ENCODE measurements around the gene RALGPS1.
A peak's percentile ranks its signal among the peaks of the same experiment; 100 is the strongest.

RALGPS1 gene, protein sequence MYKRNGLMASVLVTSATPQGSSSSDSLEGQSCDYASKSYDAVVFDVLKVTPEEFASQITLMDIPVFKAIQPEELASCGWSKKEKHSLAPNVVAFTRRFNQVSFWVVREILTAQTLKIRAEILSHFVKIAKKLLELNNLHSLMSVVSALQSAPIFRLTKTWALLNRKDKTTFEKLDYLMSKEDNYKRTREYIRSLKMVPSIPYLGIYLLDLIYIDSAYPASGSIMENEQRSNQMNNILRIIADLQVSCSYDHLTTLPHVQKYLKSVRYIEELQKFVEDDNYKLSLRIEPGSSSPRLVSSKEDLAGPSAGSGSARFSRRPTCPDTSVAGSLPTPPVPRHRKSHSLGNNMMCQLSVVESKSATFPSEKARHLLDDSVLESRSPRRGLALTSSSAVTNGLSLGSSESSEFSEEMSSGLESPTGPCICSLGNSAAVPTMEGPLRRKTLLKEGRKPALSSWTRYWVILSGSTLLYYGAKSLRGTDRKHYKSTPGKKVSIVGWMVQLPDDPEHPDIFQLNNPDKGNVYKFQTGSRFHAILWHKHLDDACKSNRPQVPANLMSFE

DNA sequence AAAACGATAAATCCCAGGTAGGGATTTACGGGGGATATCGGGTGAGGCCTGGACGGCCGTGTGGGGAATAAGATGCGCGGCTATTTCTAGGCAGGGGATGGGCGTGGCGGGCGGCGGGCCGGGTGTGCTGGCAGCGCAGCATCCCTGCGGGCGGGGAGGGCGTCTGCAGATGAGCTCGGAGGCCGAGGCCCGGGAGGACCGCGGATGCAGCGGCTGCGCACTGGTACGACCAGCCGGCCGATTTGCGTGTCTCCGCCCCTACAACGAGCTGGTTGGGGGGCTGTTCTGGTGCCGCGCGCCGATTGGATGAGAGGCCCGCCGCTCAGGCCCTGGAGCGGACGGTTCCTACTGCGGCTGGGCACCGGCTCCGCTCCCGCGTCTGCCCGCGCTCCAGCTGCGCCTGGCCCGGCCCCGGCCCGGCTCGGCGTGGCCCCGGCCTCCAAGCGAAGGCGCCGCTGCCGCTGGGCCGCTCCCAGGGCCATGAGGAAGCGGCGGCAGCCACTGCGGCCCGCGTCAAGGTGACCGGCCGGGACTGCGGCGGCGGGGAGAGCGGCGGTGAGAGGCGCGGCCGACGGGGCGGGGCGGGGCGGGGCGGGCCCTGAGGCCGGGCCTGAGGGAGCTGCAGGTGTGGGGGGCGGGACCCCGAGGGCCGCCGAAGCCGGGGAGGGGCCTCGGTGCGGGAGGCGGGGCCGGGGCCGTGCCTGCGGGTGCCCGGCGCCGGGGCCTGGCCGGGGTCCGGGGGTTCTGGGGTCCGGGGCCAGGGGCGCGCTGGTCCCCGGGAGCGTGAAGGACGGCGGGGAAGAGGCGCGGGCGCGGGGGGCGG is at the start of gene RALGPS1:
RALGPS1 (plus strand) TSS at position 325 of the 823 bp plus-strand sequence. CDS start 47,508 bp downstream, outside the sequence.
- peak; percentile 73 to 80 for DNase-seq (ENCODE audit: low read depth in 2 of 2)

DNA sequence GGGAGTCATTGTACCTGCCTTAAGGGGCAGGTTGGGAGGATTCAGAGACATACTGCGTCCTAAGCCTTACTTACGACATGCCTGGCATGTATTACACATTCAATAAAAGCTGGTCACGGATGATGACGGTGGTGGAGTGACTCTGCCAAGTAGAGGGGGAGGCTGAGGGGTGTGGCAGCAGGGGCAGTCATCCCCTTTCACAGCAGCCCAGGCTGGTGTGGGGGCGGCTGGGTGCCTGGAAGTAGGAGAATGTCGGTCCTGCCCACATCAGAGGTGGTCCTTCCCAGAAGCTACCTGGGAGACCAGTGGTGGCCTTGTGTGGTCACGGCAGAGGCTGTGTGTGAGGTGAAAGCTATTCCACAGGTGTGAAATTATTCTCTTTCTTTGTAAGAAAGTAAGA is 45.2 kb upstream of the RALGPS1 start:
- no peak for DNase-seq (ENCODE audit: low read depth in 2 of 2)

DNA sequence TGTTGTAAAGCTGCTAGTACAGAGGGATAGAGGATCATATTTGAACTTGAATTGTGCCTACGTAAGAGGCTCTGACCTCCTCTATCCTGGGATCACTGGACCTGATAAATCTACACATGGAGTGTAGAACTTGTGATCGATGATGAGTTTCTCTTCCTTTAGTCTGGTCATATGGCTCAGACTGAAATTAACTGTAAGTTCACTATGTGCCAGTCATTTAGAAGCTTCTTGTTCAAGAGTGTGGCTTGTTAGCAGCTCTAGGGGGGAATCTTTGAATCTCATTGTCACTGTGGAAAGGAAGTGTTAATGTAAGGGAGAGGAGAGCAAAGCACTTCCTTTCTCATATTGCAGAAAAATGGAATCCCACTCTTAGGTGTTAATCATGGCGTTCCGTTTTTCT is 42.1 kb upstream of the RALGPS1 start:
- no peak for DNase-seq (ENCODE audit: low read depth in 2 of 2)

DNA sequence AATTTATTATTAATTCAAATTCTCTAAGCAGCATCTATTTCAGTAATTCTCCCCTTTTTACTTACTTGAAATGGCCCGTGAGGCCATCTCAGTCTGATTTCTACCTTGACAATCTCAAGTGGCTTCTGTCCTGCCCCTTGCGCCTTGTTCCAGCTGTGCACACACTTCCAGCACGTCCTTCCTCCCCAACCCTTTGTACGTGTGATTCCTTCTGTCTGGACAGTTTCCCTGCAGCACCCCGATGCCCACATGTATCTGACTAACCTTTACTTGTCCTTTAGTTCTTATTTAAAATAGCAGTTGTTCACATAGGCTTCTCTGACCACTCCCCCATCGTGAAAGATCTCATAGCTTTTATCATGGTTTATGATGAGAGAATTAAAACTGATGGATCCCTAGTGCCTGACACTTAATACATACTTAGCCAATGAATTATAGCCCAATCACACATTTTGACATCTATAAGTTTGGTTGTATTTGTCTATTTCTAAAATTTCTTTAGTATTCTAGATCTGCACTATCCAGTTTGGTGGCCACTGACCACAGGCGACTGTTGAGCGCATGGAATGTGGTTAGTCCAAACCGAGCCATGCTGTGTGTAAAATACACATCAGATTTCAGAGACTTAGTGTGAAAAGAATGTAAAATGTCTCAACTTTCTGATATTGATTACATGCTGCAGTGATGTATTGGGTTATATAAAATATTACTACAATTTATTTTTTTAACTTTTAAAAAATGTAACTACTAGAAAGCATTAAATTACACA is 39.9 kb upstream of the RALGPS1 start:
- no peak for DNase-seq (ENCODE audit: low read depth in 2 of 2)

DNA sequence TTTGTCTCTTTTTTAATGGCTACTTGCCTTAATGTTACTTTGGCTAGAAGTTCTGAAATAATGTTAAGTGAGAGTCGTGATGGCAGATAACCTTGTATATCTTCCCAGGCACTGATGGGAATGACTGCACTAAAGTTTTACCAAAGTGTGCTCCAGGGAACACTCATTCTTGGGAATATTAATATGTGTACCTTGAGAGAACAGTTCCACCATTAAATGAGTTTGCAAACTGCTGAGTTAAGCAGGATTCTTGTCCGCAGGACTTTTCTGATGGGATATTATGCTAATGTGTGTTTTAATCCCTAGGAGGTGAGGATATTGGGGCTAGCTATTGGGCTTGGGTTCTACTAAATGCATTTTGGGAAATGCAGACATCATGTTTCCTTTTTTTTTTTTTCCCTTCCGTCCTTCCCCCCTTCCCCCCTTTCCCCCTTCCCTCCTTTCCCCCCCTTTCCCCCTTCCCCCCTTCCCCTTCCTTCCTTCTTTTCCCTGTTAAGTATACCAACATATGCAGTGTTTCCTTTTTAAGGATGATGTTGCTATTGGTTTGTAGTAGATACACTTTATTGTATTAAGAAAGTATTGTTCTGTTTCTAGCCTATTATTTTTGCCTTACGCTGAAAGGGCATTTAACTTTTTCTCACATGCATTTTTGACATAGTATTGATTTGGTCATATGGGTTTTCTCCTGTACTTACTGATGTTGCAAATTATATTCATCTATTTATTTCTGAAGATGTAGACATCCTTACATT is 38.6 kb upstream of the RALGPS1 start:
- DNase-seq (ENCODE audit: low read depth in 2 of 2), result no peak

DNA sequence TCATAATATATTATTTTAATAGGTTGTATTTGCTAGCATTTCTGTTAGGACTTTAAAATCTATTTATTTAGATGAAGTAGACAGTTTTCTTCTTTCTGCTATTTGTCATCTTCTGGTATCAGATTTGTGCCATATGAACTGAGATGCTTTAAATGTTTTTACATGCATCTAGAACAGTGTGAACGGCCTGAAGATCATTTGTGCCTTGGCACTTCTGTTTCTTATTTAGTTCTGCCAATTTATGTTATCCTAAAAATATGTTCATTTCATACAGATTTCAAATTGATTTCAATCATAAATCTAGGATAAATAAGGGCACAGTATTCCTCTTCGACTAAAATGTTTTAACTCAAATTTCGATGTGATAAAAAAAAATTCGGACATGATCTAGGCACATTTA is 38.1 kb upstream of the RALGPS1 start:
- DNase-seq (ENCODE audit: low read depth in 2 of 2), result no peak

DNA sequence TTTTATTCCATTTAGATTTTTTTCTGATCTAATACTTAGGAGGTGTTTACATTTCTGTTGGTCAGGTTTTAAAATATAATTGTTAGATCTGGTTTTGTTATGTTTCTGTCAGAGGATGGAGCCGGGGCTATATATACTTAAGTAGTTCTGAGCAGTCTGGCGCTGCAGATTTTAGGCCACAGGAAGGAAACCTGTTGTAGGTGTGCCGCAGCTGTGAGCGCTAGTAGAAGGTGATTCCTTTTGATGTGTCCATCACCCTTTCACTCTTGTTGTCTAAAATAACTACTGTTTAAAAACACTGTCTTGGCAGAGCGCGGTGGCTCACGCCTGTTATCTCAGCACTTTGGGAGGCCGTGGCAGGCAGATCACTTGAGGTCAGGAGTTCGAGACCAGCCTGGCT is 37.2 kb upstream of the RALGPS1 start:
- DNase-seq (ENCODE audit: low read depth in 2 of 2), result no peak

DNA sequence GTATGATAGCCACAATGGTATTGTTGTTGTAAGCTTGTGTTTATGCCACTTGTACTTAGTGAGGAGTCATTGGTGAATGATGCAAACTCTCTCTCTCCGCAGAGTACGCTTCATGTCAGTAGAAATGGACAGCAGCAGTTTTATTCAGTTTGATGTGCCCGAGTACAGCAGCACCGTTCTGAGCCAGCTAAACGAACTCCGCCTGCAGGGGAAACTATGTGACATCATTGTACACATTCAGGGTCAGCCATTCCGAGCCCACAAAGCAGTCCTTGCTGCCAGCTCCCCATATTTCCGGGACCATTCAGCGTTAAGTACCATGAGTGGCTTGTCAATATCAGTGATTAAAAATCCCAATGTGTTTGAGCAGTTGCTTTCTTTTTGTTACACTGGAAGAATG is 35.3 kb upstream of the RALGPS1 start:
- DNase-seq (ENCODE audit: low read depth in 2 of 2), result no peak

DNA sequence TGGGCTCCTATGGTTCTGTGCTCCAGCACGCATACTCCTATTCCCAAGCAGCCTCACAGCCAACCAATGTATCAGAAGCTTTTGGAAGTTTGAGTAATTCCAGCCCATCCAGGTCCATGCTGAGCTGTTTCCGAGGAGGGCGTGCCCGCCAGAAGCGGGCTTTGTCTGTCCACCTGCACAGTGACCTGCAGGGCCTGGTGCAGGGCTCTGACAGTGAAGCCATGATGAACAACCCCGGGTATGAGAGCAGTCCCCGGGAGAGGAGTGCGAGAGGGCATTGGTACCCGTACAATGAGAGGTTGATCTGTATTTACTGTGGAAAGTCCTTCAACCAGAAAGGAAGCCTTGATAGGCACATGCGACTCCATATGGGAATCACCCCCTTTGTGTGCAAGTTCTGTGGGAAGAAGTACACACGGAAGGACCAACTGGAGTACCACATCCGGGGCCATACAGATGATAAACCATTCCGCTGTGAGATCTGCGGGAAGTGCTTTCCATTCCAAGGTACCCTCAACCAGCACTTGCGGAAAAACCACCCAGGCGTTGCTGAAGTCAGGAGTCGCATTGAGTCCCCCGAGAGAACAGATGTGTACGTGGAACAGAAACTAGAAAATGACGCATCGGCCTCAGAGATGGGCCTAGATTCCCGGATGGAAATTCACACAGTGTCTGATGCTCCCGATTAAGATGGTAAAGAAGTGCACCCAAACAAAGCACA is 34.2 kb upstream of the RALGPS1 start:
- no peak for DNase-seq (ENCODE audit: low read depth in 2 of 2)

DNA sequence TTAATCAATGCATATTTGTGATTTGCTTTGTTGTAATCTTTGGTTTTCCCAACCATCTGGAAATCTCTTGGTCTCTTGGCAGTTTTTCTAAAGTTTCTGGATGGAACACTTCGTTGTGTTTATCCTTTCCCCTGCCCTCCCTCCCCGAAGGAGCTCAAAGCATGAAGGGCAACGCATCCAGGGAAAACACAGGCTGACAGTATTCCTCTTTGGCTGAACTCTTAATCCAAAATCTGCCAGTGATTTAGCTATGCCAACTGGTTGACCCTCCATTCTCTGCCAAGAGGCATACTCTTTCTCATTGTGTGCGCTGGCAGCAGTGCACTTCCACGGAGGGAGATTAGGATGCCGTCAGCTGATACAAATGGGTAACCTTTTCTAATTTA is 33.6 kb upstream of the RALGPS1 start:
- DNase-seq (ENCODE audit: low read depth in 2 of 2), result no peak

DNA sequence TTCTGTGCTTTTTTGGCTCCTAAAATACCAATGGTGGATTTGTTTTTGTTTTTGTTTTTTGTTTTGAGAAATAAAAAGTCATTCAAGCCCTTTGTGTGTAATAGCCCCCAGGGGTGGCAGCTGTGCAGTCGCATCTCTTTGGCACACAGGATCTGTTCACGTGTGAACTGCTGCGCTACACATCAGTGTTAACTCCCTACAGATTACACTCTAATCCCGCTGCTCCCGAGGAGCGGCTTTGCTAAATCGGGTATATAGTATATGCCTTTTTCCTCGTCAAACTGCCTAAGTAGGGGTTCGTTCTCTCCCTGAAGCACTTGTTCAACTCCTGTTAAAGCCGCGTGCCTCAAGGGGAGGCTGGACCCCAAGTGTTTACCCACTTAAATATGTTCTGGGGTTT is 31.8 kb upstream of the RALGPS1 start:
- no peak for DNase-seq (ENCODE audit: low read depth in 2 of 2)

DNA sequence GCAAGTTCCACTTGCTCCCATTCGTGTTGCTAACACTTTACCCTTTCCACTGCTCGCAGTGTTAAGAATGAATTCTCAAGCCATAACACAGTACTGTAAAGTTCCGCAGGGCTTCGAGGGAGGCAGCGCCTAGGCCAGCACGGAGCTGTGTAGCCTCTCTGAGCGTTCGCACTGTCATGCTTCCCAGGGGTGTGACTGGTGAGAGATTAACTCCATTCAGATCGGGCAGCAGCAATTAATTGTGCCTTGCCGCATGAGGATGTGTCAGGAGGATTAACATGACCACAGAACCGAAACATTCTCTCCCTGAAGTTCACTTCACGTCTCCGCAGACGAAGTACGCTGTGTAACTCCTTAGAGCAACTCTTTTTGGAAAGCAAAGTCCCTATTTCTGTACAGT is 30.9 kb upstream of the RALGPS1 start:
- DNase-seq (ENCODE audit: low read depth in 2 of 2), result no peak

DNA sequence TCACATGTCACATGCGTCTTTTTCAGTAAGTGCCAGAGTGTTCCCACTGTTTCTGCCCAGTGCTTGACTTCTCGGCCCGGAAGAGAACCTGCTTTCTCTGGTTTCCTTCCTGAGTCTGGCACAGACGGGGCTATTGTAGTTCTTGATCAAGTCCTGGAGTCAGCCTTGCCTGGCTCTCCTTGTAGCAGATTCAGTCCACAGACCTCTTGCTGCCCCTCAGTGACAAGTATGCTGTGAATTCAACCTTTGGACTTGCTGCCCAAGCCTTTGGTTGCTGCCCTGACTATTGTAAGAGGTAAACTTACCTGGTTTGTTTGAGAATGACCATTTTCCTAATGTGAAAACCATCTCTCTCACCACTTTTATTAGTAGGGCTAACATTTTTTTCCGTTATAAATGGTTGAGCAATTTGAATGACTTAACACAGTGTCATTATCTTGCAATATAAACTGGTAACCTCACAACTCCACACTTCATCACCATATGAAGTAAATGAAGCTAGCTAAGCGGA is 29.4 kb upstream of the RALGPS1 start:
- DNase-seq (ENCODE audit: low read depth in 2 of 2), result no peak

DNA sequence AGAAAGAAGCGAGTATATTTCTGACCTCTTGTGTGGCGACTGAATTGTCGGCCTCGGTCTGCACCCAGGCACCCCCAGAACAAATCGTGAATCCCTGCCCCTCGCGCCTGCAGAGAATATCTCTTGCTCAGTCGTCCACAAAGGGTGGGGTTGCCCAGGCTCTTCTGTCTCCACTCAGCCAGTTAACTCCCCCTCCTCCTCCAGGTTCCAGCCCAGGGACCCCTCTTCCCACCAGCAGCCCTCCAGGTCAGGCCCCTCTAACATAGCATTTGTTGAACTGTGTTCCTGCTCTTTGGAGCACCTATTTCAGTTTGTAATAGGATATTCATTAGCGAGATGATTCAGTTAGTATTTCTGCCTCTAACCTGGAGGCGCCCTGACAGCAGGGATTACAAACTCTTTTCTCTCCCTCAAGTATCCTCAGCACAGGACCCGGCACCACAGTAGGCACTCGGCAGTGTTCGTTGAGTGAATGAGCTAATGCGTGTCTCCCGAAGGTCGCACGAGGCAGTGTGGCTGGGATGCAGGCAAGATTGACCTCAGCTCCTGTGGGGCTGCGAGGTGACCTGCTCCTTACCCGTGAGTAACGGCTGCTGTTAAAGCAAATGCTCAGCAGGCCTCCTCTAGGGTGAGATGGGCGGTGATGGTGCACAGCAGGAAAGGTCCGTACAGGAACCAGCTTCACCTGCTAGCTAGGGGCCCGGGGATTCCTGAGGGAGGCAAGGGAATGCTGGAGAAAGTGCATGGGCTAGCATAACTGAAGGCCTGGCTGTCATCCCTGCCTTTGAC is 28.4 kb upstream of the RALGPS1 start:
- no peak for DNase-seq (ENCODE audit: low read depth in 2 of 2)

DNA sequence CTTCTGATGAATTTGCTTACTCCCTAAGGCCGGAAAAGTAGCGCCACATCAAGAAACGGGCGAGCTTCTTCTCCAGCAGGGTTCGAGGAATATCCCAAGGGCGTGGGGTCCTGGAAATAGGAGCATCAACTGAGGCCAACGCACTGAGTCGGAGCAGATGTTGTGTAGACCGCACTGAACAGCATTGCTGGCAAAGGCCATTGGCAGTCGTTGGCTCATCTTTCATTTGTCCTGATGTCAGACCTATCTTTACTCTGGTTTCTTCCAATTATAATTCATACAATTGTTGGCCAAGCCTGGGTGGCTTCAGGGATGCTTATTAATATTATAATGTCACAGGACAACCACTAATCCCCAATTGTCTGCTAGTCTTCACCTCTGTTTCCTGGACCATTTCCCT is 27.7 kb upstream of the RALGPS1 start:
- DNase-seq (ENCODE audit: low read depth in 2 of 2), result no peak

DNA sequence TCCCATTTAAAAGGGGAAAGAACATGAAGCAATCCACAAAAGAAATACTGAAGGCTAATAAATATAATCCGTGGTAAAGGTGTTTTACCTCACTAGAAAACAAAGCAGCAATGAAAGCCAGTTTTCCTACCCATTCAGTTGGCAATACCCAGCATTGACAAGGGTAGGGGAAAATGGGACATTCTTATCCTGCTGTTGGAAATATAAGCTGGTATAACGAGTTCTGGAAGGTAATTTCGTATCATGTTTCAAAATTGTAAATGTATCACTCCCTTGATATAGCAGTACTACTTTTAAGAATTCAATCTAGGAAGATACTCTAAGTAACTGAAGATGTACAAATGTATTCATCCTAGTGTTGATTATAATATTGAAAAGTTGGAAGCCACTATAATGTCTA is 22.9 kb upstream of the RALGPS1 start:
- DNase-seq (ENCODE audit: low read depth in 2 of 2), result no peak

DNA sequence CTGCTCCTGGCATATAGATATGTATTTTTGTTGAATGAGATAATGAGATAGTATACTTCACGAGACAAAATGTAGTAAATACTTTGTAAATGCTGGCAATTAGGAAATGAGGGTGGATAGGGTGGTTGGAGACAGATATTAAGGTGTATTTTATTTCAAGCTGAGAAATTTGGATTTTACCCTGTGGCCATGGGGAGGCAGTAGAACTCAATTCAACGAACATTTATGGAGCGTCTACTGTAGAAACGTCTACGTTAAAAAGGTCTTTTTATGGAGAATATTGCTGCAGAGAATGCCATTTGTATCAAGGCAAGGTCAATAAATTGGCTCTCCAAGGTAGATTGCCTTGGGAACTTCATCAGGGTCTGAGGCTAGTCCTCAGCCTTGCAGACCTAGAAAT is 21.5 kb upstream of the RALGPS1 start:
- no peak for DNase-seq (ENCODE audit: low read depth in 2 of 2)

DNA sequence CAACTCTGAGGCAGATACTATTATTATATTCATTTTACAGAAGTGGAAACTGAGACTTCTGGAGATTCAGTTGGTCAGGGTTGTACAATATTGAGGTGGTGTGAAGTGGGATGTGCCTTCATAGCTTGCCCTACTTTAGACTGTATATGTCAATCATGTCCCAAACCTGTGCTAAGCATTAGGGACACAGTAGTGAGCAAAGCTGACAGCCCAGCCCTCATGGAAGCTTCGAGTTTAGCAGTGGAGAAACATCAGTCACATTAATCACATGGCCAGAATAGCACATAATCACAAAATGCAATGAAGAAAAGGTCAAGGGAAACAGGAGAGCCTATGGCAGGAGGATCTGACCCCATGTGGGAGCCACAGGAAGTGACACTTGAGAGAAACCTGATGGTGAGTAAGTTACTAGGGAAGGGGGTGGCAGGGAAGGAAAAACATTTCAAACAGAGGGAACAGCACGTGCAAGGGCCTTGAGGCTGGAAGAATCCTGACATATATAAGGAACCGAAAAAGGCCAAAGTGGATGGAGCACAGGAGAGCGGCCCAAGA is 20.5 kb upstream of the RALGPS1 start:
- no peak for DNase-seq (ENCODE audit: low read depth in 2 of 2)

DNA sequence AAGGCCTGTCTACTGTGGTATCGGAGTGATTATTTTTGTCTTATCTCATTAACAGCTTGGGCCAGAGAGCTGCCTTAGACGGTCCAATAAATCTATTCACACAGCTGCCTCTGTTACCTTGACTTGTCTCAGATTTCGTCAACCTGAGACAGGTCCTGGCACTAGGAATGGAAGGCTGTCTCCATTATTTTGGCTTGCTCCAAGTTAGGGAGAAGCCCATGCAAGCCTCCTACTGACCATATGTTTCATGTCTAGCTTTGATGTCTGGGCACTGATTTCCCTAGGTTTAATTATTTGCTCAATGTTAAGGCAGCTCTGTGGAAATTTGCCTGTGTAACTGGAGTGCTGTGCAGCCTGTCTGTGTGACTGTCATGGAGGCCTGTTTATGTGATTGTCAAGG is 12.4 kb upstream of the RALGPS1 start:
- no peak for DNase-seq (ENCODE audit: low read depth in 2 of 2)

Measured in stimulated activated CD8-positive, alpha-beta memory T cell treated with anti-CD3 and anti-CD28 coated beads, Interleukin-7, amount 100 ng/mL, for 1 hour (primary cell).